IPS DF 6.9 (cell line): ENCODE results near the gene ABTB2.

ENCODE experiments used
- DNase-seq: peaks from one replicate; pipeline ENCODE4 v3.0.0-alpha.2; 2013; ENCODE audit warnings: low read depth, low spot score
- H3K27ac ChIP-seq: one replicate; pipeline ENCODE4 v1.5.1; 2013; ENCODE audit warnings: low read length, control low read depth
- H3K27me3 ChIP-seq: 2 replicates; pipeline ENCODE4 v1.6.1; 2013; ENCODE audit warnings: mild to moderate bottlenecking, low read length; ENCODE audit not compliant: control insufficient read depth, insufficient read depth
- H3K36me3 ChIP-seq: 2 replicates; pipeline ENCODE4 v1.6.1; 2013; ENCODE audit warnings: low read length; ENCODE audit not compliant: control insufficient read depth, insufficient read depth
- H3K4me1 ChIP-seq: 2 replicates; pipeline ENCODE4 v1.6.1; 2013; ENCODE audit warnings: low read length; ENCODE audit not compliant: control insufficient read depth, insufficient read depth
- H3K4me3 ChIP-seq: 2 replicates; pipeline ENCODE4 v1.5.1; 2013; ENCODE audit warnings: mild to moderate bottlenecking, low read length
- H3K9me3 ChIP-seq: 2 replicates; pipeline ENCODE4 v1.6.1; 2013; ENCODE audit warnings: low read length, inconsistent platforms; ENCODE audit not compliant: control insufficient read depth, insufficient read depth
- WGBS: extraction: QIAGEN DNeasy Blood & Tissue Kit; methylation state at CpG from one replicate; pipeline ENCODE4 v1.1.7; 2013; ENCODE audit warnings: mixed read lengths, missing lambda C conversion rate; ENCODE audit not compliant: insufficient read length, insufficient coverage; 5-methylcytosine and 5-hydroxymethylcytosine counted together

Gene ABTB2

DNA sequence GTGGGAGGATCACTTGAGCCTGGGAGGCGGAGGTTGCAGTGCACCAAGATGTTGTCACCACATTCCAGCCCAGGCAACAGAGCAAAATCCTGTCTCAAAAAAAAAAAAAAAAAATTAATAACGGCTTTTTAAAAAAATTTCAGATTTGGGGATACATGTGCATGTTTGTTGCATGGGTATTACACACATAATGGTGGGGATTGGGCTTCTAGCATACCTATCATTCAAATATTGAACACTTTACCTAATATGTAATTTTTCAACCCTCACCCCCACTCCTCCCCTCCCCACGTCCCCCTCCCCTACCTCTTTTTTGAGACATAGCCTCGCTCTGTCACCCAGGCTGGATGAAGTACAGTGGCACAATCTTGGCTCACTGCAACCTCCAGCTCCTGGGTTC lies 40.1 kb downstream of the ABTB2 start:
- Histone ChIP-seq H3K27me3 (no peaks in the 10 kb centered on the region), H3K27ac (no peak overlapping the region), H3K4me1 (peaks cover 1% of the 10 kb centered on the region; the same call in 1 of the 2 replicates), H3K4me3 (no peak overlapping the region), H3K9me3 (no peaks in the 10 kb centered on the region), H3K36me3 (no peaks in the 10 kb centered on the region)
- WGBS, result no CpG with 5 or more reads among the region's 4 CpGs
- DNase-seq, result no peak

DNA sequence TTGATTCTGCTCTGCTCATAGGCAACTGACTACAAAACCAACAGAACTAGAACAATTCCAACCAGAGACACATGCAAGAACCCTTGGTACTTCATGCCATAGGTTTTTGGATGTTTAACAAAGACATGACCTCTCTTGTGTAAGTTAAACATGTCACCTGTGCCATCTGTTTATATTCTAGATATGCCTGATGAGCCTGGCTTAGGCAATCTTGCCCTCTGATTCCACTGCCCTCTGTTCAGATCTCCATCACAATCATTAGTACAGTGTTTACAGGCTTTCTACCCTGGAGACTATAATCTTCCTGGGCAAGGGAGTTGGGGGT lies 40.8 kb downstream of the ABTB2 start:
- DNase-seq, result no peak

DNA sequence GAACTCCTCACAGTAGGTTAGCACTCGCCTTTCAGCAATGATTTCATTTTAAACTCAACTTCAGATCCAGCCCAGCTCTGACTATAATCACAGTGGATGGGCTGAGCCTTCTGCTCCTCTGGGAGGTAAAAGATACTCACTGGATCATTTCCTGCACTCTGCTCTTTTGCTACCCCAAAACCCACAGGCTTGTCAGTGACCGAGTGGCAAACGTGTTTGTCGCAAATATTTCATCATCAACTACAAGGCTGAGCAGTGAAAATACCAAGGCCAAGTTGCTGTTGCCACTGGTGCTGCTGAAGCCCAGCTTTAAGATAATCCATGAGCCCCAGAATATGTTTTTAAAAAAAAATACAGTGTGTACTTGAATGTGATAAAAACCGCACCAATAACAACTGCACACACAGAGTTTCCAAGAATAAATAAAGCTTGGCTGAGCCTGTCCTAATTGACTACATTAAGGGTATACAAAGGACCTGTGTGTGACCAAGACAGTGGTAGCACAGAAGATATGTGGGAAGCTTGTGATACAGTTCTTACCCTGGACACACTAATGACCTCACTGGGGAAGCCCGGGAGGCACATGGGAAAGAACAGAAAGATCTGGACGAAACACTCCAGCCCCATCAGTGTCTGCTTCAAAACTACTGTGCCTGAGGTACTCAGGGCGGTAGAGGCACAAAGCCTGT lies 41.3 kb downstream of the ABTB2 start:
- no peaks in the 10 kb centered on the region for H3K27me3 ChIP-seq
- DNase-seq, result no peak
- WGBS, result no CpG with 5 or more reads among the region's 8 CpGs

More for the DNA sequence above, 40.8 kb downstream of the ABTB2 start:
- peaks cover 1% of the 10 kb centered on the region; the same call in 1 of the 2 replicates for H3K4me1 ChIP-seq
- H3K27me3 ChIP-seq, result no peaks in the 10 kb centered on the region
- no peaks in the 10 kb centered on the region for H3K9me3 ChIP-seq
- no peak overlapping the region for H3K4me3 ChIP-seq
- H3K27ac ChIP-seq, result no peak overlapping the region
- H3K36me3 ChIP-seq, result no peaks in the 10 kb centered on the region

DNA sequence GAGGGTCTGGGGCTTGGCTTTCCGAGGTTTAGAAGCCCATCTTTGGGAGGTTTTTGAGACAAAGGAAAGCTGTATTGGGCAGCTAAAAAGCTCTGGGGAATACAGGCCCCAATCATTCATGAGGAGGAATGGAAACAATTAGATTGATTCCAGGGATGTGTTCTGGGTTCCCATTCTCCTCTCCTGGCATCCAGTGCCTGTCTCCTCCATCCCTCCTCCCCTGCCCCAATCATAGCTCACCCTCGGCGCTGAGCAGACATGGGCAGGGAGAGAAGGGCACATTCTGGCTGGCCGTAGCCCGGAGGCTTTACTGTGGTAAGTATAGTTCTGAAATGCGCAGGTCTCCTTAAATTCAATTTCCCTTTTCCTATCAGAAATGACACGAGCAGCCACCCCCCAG lies 42.4 kb downstream of the ABTB2 start:
- no CpG with 5 or more reads among the region's 7 CpGs for WGBS
- Histone ChIP-seq H3K9me3 (no peaks in the 10 kb centered on the region), H3K36me3 (no peaks in the 10 kb centered on the region), H3K27me3 (no peaks in the 10 kb centered on the region), H3K27ac (no peak overlapping the region), H3K4me3 (no peak overlapping the region), H3K4me1 (peaks cover 1% of the 10 kb centered on the region)
- DNase-seq, result no peak

More for the DNA sequence above, 41.3 kb downstream of the ABTB2 start:
- Histone ChIP-seq H3K9me3 (no peaks in the 10 kb centered on the region), H3K27ac (no peak overlapping the region), H3K36me3 (no peaks in the 10 kb centered on the region), H3K4me1 (peaks cover 1% of the 10 kb centered on the region; the same call in 1 of the 2 replicates), H3K4me3 (no peak overlapping the region)

DNA sequence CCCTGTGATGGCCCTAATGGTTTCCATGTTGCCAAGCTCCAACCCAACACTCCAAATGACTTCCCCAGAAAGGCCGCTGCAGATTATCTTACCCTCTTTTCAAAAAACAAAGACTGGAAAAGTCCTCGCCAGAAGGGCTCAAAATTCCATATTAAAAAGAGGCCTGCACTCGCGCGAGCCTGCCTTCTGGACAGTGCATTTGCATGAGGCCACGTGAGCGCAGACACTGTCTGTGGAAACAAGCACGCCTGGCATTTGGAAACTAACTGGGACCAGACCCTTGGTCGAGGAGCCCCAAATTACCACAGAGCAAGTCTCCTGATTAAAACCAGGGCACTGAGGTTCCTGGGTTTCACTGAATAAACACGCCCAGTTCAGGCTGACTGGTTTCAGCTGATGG lies 42.9 kb downstream of the ABTB2 start:
- Histone ChIP-seq H3K36me3 (no peaks in the 10 kb centered on the region), H3K4me3 (no peak overlapping the region), H3K9me3 (no peaks in the 10 kb centered on the region), H3K27ac (no peak overlapping the region), H3K27me3 (no peaks in the 10 kb centered on the region), H3K4me1 (peaks cover 1% of the 10 kb centered on the region)
- no CpG with 5 or more reads among the region's 10 CpGs for WGBS
- DNase-seq, result no peak

DNA sequence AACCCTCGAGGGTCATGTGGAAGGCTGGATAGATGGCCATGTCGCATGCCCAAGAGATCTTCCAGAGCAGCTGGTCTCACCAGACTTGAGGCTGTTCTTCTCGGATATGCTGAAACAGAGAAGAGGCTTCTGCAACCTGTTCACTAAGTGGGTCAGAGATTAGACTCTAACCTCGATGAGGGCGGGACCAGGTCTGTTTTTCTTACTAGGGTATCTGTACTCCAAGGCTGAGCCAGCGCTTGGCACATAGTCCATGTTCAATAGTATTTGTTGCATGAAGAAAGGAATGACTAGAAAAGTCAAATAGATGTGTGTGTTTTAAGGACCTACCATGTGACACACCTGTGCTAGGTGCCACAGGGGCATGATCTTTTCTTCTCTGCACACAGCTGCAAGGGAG lies 43.6 kb downstream of the ABTB2 start:
- H3K4me3 ChIP-seq, result no peak overlapping the region
- H3K36me3 ChIP-seq, result no peaks in the 10 kb centered on the region
- H3K4me1 ChIP-seq, result peaks cover 1% of the 10 kb centered on the region
- no CpG with 5 or more reads among the region's 6 CpGs for WGBS
- no peaks in the 10 kb centered on the region for H3K27me3 ChIP-seq
- H3K9me3 ChIP-seq, result no peaks in the 10 kb centered on the region
- DNase-seq, result no peak
- no peak overlapping the region for H3K27ac ChIP-seq

DNA sequence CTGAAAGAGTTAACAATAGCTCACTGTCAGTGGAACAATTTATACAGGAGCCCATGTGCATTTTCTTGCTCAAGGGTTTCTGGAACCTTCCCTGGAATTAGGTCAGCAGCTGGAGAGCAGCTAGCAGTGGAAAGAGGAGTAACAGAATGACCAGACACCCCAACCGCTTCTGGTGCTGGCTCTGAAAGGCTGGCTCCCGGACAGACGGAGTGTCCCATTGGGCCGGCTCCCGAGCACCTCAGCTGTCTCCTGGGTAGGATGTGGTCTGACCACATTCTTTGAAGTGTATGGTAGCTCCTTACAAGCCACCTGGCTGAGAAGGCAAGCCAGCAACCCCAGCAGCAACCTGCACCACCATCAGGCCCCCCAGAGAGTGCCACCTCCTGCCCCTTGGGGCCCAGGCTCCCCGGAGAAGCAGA lies 44.7 kb downstream of the ABTB2 start:
- DNase-seq, result no peak
- no peak overlapping the region for H3K4me3 ChIP-seq
- no peak overlapping the region for H3K27ac ChIP-seq
- H3K27me3 ChIP-seq, result no peaks in the 10 kb centered on the region
- H3K36me3 ChIP-seq, result no peaks in the 10 kb centered on the region
- peaks cover 3% of the 10 kb centered on the region for H3K4me1 ChIP-seq
- no CpG with 5 or more reads among the region's 6 CpGs for whole genome bisulfite sequencing
- no peaks in the 10 kb centered on the region for H3K9me3 ChIP-seq

DNA sequence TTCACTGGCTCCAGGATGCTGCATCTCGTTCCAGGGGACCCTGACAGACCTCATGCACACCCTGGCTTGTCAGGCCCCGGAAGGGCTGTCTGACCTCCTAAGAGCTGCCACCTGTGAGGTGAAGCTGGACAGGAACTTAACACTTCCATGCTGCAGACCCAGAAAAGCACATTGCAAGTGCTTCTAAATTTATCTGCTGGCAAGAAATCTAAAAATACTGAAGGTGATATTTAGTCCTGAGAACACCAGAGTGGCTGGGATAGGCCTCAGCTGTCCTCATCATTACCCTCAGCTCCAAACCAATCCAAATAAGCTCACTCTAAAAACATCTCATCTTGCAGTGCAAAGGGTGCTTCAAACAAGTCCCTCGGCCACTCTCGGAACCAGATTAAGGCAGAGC lies 46.7 kb downstream of the ABTB2 start:
- WGBS, result no CpG with 5 or more reads among the region's 4 CpGs
- Histone ChIP-seq H3K4me1 (peaks cover 3% of the 10 kb centered on the region), H3K27ac (no peak overlapping the region), H3K36me3 (no peaks in the 10 kb centered on the region), H3K9me3 (no peaks in the 10 kb centered on the region), H3K4me3 (no peak overlapping the region), H3K27me3 (no peaks in the 10 kb centered on the region)
- DNase-seq, result no peak

DNA sequence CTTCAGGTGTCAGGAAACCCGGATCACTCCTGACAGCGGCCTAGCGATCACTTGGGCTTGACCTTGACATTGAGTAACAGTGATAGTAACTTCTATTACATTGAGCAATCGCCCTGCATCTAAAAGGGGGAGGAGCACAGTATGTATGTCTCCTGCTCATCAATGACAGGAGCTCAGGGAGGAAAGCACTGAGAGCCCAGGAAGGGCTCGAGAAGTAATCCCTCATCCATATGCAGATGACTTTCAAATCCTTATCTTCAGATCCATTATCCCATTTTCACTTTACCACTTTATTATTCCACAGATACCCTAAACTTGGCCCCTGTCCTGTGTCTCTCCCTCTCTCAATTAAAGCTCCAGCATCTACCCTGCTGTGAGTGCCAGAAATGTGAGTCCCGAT lies 47.8 kb downstream of the ABTB2 start:
- DNase-seq, result no peak
- H3K4me1 ChIP-seq, result peaks cover 1% of the 10 kb centered on the region
- no peaks in the 10 kb centered on the region for H3K9me3 ChIP-seq
- H3K36me3 ChIP-seq, result no peaks in the 10 kb centered on the region
- H3K27me3 ChIP-seq, result no peaks in the 10 kb centered on the region
- no peak overlapping the region for H3K4me3 ChIP-seq
- no CpG with 5 or more reads among the region's 6 CpGs for WGBS
- H3K27ac ChIP-seq, result no peak overlapping the region

DNA sequence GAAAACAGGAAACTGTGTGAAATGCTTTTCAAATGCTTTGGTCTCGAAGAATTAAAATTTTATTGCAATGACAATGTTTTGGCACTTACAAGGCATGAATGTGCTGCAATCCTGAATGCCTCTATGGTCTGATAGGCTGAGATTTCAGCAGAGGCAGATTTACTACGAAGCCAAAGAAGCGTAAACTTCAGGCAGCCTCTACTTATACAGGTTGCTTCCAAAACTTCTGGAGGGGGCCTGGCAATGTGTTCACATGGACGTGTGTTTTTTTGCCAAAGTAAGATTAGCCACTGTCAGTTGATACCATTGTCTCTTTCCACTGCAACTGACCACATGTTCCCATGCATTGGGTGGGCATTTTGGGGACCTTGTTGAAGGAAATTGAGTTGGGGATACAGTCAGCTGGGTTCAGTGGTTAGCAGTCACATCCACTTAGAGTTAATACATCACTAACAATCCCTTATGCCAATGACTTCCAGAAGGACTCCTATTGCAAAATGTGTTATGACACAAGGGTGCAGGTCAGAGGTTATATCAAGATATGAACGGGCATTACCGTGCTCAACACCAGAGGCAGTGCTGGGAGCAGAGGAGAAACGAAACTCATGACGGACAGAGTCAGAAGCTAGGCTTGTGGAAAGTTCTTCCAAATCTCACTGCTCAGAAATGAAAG lies 48.8 kb downstream of the ABTB2 start:
- no peaks in the 10 kb centered on the region for H3K36me3 ChIP-seq
- H3K27me3 ChIP-seq, result no peaks in the 10 kb centered on the region
- H3K4me3 ChIP-seq, result no peak overlapping the region
- no peaks in the 10 kb centered on the region for H3K9me3 ChIP-seq
- H3K27ac ChIP-seq, result no peak overlapping the region
- peaks cover 1% of the 10 kb centered on the region for H3K4me1 ChIP-seq
- WGBS, result no CpG with 5 or more reads among the region's 8 CpGs
- DNase-seq, result no peak
